PFSK-1 (cell line): ENCODE data around the gene SEMA6A.

Source experiments
- FOXP2 ChIP-seq: optimal IDR thresholded peaks from 2 replicates; pipeline ENCODE3; 2011; ENCODE audit warnings: borderline replicate concordance, control low read depth, inconsistent platforms; ENCODE audit not compliant: insufficient read depth; ENCODE audit errors: extremely low read length, extremely low read depth
- POLR2AphosphoS5 ChIP-seq: IDR thresholded peaks from 2 replicates; pipeline ENCODE4 v1.6.1; 2012; ENCODE audit warnings: low read depth, mild to moderate bottlenecking, control low read depth, low read length, moderate library complexity
- SIN3A ChIP-seq: IDR thresholded peaks from 2 replicates; pipeline ENCODE4 v1.6.1; 2012; ENCODE audit warnings: mild to moderate bottlenecking, low read length, moderate library complexity, borderline replicate concordance; ENCODE audit not compliant: insufficient read depth
- TAF1 ChIP-seq: IDR thresholded peaks from 2 replicates; pipeline ENCODE4 v1.6.1; 2012; ENCODE audit warnings: low read length, control low read depth, borderline replicate concordance; ENCODE audit not compliant: insufficient read depth
- TF ChIP-seq, protein P1 (sequence below), 2 experiments: IDR thresholded peaks; 2 replicates each; pipeline versions ENCODE4 v1.6.1 to v1.8.0; 2011 to 2012; ENCODE audit warnings: low read depth in 2 of 2, low read length in 2 of 2, control low read depth in 1 of 2, inconsistent platforms in 1 of 2, mild to moderate bottlenecking in 1 of 2, moderate library complexity in 1 of 2; ENCODE audit not compliant: insufficient read depth in 1 of 2

The SEMA6A gene

DNA sequence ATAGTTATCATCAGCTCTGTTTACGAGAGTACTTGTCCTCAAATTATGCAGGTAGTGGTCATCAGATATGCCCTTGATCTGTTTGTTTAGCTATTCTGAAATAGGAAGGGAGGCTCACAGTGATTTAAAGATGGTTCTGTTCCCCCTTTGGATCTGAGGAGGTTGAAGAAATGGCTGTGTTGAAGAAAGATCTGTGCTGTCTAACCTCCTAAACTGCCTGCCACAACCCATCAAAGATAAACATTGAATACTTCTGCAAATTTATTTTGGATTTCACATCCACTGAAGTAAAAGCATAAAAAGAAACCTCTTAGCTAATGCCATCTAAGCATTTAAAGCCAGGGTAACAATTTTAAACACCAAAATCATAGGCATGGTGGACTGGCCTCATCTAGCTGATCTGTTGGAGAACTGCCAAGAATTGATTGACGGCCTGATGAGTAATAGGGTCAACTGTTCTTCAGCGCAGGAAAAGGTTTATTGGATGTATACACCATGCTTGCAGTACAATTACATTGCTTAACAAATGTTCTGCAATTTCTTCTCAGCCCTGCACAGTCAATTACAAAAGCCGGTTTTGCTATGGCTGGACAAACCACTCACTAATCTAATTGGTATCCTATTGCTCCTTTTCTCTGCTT, 97.6 kb downstream of the SEMA6A start:
- no peak for TF ChIP-seq TAF1
- TF ChIP-seq SIN3A = no peak
- TF ChIP-seq, protein P1, sequence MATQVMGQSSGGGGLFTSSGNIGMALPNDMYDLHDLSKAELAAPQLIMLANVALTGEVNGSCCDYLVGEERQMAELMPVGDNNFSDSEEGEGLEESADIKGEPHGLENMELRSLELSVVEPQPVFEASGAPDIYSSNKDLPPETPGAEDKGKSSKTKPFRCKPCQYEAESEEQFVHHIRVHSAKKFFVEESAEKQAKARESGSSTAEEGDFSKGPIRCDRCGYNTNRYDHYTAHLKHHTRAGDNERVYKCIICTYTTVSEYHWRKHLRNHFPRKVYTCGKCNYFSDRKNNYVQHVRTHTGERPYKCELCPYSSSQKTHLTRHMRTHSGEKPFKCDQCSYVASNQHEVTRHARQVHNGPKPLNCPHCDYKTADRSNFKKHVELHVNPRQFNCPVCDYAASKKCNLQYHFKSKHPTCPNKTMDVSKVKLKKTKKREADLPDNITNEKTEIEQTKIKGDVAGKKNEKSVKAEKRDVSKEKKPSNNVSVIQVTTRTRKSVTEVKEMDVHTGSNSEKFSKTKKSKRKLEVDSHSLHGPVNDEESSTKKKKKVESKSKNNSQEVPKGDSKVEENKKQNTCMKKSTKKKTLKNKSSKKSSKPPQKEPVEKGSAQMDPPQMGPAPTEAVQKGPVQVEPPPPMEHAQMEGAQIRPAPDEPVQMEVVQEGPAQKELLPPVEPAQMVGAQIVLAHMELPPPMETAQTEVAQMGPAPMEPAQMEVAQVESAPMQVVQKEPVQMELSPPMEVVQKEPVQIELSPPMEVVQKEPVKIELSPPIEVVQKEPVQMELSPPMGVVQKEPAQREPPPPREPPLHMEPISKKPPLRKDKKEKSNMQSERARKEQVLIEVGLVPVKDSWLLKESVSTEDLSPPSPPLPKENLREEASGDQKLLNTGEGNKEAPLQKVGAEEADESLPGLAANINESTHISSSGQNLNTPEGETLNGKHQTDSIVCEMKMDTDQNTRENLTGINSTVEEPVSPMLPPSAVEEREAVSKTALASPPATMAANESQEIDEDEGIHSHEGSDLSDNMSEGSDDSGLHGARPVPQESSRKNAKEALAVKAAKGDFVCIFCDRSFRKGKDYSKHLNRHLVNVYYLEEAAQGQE (IDR thresholded peaks at IDR 0.05; ENCODE audit: insufficient read depth in 1 of 2, low read depth in 2 of 2, low read length in 2 of 2) = no peak
- TF ChIP-seq POLR2AphosphoS5 = no peak
- TF ChIP-seq FOXP2 = no peak

DNA sequence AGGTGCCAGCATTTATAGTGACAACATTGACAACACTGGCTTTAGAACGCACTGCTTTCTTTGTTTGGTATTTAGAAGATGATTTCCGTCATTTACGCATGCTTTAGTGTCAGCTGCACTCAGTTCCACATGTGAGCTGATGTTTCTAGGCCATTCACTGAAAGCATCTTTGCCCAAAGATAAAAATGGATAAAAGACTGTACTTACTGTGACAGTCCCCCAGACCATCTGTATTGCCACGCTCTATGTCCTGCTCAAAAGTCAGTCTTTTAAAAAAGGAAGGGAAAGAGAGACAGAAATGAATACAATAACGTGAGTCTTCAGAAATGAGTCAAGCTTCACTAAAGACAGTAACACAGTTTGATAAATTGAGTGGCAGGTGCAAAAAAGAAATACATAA, 99.3 kb downstream of the SEMA6A start:
- TF ChIP-seq TAF1 = no peak

DNA sequence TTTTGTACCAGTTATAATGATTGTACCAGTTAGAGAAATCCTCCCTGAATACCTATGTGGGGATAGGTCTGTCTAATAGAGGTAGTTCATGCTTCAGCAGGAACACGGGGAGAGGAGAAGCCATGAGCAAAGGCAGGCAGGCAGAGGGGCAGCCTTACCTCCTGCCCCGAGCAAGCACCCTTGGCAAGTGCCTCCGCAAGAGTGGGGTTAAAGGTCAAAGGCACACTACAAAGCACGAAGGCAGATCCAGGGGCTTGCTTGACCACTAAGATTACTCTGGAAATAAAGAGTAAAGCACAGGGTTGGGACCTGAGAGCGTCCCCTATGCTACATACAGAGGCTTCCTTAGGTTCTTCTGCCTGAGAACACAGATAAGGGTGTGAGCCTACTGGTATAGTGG, 100.9 kb downstream of the SEMA6A start:
- TF ChIP-seq FOXP2 (no peak), POLR2AphosphoS5 (no peak), TAF1 (no peak), SIN3A (no peak)
- TF ChIP-seq, protein P1 (IDR thresholded peaks at IDR 0.05; ENCODE audit: insufficient read depth in 1 of 2, low read depth in 2 of 2, low read length in 2 of 2) = no peak

DNA sequence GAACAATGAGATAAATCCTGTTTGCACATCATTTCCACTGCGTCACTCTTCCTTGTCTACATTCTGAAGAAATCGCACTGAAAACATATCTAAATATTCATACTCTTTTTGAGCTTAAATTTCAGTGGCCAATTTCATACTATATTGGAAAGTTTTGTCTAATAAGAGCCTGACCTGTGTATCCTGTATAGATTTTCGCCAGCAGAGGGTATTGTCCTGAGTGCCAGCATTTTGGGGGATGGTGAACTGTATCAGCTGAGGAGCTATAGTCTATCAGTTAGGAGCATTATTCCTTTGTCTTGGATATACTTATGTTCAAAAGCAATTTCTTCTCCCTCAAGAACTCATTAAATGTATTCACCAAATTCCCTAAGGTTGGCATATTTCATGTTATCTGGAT, 102.3 kb downstream of the SEMA6A start:
- TF ChIP-seq TAF1 (no peak), POLR2AphosphoS5 (no peak), FOXP2 (no peak), SIN3A (no peak)
- TF ChIP-seq, protein P1 (IDR thresholded peaks at IDR 0.05; ENCODE audit: insufficient read depth in 1 of 2, low read depth in 2 of 2, low read length in 2 of 2) = no peak

DNA sequence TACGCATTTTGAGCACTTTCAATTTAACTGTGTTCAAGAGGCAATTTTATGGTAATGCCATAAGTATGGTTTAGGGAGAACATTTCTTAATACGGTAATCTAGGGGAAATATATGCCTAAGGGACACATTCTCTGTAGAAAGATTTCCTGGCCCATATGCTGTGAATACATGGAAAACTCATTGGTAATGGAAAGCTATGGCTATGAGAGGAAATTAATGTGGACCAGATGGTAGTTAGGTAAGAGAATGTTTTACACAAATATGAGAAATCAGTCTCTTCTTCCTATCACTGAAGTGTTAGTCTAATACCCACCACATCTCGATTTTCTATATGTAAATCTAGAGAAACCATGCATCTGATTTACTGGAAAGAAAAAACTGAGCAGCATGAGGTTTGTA, 105.0 kb downstream of the SEMA6A start:
- TF ChIP-seq FOXP2 (no peak), POLR2AphosphoS5 (no peak), SIN3A (no peak), TAF1 (no peak)
- TF ChIP-seq, protein P1 (IDR thresholded peaks at IDR 0.05; ENCODE audit: insufficient read depth in 1 of 2, low read depth in 2 of 2, low read length in 2 of 2) = no peak
